GM21367 (cell line): ENCODE measurements around the gene GJA9.
"Not testable (repeated sequence)": the region's sequence is repeated elsewhere in the genome, so short reads cannot be mapped to it uniquely, and the experiment has no call there.

Source experiments
- ATAC-seq: cut with Tn5 transposase; IDR thresholded peaks from one replicate; pipeline ENCODE4 v1.9.1; 2021; ENCODE audit not compliant: unreplicated experiment

Gene GJA9

DNA sequence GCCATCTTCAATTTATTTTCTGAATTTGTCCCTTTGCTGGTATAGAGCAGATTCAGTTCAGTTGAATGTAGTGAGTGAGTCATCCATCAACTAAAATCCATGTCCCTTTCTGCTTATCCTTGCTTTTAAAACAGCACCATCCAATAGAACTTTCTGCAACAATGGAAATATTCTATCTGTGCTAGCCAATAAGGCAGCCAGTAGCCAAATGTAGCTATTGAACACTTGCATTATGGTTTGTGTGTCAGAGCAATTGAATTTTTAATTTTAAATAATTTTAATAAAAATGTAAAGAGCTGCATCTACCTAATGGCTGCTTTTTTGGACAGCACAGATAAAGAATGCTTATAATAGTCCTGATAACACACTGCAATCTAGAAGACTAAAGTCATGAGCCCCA, at the start of gene GJA9:
GJA9 (minus strand) TSS at position 101 of the 400 bp plus-strand sequence. CDS start 5,489 bp downstream, outside the sequence.
- ATAC-seq = no peak

DNA sequence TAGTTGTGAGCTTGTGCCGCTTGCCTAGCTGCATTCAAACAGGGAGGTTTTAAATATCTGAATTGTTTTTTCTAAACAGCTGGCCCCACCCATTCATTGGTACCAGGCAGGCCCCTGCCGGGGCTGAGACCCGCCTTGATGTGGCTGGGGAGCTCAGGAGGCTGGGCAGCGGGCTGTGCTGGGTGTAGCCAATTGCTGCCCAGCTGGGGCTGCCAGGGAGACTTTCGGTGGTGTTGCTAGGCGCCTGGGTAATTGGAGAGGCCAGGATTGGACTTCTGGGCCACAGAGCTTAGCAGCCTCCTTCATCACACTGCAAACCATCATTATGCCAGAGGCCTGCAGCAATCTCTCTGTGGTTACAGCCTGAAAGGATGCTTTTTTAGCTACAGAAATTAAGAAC, 48.1 kb upstream of the GJA9 start:
- no peak for ATAC-seq

DNA sequence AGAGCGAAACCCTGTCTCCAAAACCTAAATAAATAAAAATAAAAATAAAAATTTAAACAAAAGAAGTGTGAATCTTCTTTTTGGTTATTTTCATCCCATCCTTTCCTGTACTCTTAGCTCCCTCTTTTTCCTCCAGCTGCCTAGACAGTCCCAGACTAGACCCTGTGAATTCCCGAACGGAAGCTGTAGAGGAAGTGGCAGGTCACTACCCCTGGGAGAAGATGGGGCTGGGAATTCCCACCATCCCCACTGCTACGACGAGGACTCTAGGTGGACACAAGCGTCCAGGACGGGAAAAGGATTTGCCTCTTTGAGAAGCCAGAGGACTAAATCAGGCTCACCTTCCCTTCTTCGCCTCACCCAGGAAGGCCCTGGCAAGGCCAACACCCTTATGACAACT, 47.7 kb upstream of the GJA9 start:
- no peak for ATAC-seq

DNA sequence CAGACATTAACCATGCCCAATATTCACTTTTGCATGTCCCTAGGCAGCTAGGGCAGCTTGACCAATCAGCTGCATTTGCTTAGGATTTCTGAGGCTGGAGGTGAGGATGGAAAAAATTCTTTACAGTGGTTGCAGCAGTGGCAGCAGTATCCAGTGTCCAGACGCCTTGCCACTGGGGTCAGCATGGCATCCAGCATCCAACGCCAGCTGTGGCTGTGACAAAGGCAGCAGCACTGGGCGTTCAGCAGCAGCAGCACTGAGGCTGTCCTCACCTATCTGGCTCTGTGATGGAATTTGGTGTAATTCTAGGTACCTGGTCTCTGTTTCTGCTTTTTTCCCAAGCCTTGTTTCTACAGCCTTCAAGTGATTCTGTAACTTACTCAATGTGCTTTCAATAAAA, 44.7 kb upstream of the GJA9 start:
- no peak for ATAC-seq

DNA sequence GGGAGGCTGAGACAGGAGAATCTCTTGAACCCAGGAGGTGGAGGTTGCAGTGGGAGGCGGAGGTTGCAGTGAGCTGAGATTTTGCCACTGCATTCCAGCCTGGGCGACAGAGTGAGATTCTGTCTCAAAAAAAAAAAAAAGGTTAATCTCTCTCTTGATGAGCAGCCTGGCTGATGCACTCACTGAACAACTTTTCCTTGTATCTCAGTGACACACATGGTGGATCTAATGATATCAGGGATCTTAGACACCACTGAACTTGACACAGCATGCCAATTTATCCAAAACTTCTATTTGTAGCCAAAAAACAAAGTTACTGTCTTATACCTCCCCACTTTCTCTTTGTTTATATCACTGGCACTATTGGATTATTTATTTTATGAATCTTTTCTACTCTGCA, 44.0 kb upstream of the GJA9 start:
- no peak for ATAC-seq

DNA sequence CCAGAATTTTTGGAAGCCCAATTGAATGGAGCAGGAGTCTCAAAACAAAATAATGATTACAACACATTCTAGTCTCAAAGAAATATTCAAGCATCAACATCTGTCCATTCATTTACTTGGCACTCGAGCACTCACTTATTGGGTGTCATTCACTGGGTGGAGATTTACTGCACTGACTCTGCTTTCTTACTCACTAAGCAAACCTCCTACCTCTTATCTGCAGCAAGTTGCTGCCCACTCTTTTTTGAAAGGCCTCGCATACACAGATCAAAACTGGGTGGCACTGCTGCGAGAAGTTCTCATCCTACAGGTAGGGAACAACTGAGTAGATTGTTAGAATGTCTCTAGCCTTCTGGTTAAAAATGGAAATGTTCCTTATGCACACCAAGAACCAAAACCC, 42.2 kb upstream of the GJA9 start:
- no peak for ATAC-seq

DNA sequence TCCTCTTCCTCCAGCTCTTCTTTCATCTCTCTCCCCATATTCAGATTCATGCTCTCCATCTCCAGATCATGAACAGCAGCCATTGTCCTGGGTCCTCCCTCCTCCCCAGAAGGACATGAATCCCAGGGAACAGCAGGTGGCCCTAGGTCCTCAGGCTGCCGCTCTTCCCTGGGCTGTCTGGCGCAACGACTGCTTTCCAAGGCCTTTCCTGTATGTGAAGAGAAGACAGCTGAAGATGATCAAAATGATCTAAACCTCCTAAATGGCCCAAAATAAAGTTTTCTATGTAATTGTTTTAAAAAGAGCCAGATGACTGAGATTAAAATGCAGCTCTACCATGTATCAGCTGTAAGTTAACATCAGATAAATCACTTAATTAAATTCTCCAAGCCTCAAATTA, 37.7 kb upstream of the GJA9 start:
- ATAC-seq = no peak

DNA sequence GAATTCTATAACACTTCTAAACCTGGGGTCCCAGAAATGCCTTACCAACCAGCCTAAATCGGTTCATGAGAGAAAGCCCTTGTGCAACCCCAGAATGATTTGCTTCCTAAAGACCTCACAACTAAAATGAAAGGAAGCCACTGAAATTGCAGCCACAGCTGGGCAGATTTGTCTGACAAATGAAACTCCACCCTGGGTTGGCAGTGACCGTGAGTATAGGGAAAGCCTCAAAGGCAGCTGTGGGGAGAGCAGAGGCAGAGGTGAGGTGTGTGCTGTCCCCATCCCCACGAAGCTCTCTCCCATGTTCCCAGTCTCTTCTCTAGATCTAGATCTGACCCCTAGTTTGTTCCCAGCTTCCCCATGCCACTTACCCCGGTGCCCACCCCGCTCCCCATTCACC, 37.2 kb upstream of the GJA9 start:
- ATAC-seq = no peak

DNA sequence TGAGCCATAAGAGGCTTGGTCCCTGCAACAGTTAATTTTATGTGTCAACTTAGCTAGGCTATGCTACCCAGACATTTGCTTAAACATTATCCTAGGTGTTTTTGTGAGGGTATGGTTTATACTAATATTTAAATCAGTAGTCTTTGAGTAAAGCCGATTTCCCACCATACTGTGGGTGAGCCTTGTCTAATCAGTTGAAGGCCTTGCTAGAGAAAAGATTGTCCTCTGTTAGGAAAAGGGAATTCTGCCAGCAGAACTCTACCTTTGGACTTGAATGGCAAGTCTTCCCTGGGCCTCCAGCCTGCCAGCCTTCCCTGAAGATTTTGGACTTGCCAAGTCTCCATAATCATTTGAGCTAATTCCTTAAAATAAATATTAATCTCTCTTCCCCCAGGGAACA, 36.4 kb upstream of the GJA9 start:
- no peak for ATAC-seq

DNA sequence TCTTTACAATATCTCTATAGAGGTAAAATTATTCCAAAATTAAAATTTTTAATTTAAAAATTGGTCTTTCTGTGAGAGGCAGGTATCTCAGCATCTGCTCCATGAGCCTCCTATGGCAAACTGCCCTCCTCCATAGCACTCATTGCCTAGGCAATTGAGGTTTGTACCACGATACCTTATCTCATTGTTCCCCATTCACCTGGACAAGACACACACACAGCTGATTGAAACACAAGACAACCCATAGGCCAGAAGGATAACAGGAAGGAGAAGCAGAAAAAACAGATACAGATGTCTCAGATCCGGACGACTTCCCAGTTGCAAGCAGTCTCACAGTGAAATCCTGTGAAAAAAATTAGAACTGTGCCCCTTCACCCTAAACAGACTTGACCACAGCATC, 36.0 kb upstream of the GJA9 start:
- ATAC-seq = no peak

DNA sequence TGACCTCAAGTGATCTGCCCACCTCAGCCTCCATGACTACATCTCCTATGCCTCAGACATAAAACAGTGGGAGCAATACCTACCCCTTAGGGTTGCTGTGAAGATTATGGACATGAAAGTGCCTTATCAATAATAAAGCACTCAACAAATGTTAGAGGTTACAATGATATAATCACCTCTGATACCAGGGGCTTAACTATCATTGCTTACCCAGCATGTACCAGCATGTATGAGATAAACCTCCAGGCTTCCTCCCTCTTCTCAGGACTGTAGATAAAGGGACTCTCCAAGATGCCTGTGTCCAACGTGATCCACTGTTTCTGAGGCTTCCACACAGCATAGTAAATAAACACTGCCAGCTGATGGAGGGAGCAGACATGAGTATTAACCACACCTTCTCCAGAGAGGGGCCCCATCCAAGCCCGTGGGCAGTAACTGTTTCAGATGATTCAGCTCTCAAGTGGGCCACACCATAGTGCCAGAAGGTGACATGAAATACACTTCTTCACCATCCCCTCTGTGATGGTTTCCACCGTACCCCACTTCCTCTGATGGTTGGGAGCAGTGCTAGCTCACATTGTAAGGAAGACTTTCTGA, 34.1 kb upstream of the GJA9 start:
- ATAC-seq = no peak

DNA sequence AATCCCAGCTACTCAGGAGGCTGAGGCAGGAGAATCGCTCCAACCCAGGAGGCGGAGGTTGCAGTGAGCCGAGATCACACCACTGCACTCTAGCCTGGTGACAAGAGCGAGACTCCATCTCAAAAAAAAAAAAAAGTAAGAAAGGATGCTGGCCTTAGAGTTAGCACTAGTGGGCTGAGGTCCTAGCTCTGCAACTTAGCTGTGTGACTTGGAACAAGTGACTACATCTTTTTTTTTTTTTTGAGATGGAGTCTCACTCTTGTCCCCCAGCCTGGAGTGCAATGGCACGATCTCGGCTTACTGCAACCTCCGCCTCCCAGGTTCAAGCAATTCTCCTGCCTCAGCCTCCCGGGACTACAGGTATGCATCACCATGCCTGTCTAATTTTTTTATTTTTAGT, 33.5 kb upstream of the GJA9 start:
- ATAC-seq = not testable (repeated sequence)

DNA sequence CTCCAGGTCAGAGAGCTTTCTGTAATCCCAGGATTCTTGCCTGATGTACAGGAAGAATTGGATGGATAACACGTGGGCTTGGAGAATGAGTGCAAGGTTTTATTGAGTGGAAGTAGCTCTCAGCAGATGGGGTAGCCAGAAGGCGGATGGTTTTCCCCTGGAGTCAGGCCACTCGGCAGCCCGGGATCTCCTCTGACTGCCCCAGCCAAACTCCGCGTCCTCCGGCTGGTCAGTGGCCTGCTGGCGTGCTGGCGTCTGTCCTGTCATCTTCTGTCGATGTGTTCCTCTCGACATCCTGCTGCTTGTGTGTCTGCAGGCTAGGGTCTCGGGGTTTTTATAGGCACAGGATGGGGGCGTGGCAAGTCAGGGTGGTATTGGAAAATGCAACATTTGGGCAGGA, 27.4 kb upstream of the GJA9 start:
- ATAC-seq = no peak

DNA sequence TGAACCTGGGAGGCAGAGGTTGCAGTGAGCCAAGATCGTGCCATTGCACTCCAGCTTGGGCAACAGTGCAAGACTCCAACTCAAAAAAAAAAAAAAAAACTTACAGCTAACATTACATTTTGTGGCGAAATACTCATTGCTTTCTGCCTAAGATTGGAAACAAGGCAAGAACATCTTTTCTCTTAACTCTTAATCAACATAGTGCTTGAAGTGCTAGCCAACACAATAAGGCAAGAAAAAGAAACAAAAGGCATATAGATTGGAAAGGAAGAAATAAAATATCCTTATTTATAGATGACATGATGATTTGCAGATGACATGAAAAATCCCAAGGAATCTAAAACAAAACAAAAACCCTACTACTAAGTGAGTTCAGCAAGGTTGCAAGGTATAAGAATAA, 24.6 kb upstream of the GJA9 start:
- no peak for ATAC-seq

DNA sequence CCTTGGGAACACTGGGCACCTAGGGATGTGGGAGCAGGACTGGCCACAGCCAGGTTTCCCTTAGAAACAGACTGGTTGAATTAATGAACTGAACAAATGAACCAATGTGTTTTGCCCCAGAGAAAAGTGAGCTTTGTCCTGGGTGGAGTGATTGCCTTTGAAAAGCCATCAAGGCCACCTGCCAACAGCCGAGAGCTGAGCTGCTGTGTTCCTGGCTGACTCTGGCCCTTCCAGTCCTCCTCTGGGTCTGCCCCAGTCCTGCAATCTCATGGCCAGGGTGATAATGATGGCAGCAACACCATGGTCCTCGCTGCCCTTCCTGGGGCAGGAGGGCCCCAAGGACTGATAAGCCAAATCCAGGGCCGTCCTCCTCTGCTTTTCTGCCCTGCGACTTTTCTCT, 18.2 kb upstream of the GJA9 start:
- ATAC-seq = no peak

DNA sequence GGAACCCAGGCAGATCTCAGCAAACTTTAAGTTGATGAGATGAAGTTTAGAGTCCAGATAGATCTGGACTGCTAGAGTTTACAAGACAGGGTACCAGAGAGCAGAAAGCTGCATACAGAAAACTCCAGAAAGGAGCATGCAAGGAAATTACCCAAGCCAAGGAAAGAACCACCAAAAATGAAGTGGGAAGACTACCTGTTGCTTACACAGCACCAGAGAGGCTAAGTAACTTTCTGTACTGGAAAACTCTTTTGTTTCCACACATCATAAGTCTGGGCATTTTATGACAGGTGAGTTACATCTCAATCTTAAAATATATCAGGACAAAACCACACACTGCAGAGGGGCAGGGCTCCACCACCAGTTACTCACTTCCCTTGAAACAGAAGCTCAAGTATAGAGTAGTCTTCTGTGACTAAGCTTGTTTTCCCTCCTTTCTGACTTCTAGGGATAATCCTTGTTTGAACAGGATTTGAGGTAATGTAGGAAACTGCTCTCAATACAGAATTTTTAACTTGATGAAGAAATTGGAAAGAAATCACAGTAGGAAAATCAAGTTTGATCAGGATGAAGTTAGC, 17.4 kb upstream of the GJA9 start:
- no peak for ATAC-seq

DNA sequence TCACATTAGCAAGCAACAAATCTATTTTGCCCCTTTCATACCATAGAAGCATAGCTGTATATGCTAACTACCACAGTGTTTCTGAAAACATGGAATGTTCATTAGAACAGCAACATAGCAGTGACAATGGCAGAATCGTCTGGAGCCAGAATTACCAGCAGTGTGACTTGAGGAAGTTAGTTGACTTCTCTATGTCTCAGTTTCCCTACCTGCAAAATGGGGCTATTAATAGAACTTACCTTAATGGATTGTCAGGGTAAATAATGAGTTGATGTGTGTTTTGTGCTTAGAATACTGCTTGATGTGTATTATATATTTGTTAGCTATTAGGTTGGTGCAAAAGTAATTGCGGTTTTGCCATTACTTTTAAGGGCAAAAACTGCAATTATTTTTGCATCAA, 14.8 kb upstream of the GJA9 start:
- no peak for ATAC-seq

DNA sequence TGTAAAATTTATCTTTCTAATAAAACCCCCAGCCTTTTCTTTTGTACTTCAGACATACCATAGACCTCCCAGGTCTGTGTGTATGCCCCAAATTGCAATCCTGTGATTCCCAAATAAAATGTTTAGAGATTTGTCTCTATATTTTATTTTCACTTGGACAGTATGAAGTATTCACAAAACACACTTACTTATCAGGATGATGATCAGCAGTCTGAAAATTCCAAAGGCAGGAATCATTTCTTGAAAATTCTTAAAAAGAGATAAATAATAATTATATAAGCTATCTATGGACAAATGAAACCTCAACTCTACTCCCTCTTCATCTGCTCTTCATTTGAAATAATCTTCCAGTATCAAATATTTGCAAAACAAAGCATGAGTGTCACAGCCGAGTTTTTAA, 11.6 kb upstream of the GJA9 start:
- ATAC-seq = no peak

DNA sequence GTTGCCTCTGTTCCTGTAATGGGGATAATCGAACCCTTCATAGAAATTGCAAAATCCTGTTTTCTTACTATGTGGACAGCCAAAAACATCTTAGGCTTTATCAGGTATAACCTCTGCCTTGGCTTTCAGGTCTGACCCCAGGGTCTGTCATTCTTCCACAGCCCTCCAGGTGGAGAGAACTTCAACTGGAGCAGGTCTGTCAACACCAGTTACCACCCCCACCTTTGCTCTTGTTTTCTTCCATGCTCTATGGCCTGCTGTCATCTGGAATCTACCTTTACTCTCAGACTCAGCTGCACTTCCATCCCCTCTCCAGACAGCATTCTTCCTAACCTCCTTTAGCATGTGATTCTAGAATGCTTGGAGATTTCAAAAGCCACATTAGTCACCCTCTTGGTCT, 10.4 kb upstream of the GJA9 start:
- ATAC-seq = no peak

DNA sequence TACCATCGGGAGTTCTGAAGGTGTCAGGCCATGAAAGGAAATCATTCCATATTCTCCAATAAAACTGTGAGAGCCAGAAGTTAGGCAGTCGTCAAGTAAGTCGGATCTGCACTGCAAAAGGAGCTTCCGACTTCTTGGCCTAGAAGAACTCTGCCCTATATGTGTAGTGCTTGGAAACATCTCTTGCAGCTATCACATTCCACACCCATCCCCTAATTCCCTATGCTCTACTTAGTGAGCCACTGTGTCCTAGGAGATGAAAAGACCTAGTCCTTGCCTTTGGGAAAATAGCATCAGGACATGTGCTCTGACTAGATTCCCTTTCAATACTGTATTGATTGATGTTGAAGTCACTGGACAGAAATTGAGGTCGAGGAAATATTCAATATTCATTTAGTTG, 8.2 kb upstream of the GJA9 start:
- ATAC-seq = no peak

DNA sequence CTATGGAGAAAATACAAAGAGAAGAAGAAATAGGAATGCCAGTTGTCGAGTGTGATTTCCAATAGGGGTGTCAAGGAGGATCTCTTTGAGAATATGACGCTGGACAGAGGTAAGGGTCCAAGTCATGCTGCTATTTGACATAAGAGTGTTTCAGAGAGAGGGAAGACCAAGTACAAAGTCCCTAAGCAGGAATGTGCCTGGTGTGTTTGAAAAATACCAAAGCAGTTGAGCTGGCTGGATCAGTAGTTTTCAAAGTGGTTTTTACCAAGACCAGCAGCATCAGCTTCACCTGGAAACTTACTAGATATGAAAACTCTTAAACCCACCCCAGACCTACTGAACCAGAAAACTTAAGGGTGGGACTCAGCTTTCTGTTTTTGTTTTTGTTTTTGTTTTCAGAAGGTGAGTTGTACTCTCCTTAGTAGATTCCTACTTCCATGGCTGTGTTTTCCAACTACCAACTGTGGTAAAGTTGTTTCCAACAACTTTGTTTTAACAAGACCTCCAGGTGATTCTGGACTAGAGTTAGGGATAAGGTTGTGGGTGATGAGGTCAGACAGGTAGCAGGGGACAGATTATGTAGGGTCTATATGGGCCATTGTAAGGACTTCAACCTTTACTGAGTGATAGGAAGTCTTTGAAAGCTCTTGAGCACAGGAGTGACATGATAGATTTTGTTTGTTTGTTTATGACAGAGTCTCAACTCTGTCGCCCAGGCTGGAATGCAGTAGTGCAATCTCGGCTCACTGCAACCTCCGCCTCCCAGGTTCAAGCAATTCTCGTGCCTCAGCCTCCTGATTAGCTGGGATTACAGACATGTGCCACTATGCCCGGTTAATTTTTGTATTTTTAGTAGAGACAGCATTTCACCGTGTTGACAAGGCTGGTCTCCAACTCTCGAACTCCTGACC, 7.3 kb upstream of the GJA9 start:
- no peak for ATAC-seq

DNA sequence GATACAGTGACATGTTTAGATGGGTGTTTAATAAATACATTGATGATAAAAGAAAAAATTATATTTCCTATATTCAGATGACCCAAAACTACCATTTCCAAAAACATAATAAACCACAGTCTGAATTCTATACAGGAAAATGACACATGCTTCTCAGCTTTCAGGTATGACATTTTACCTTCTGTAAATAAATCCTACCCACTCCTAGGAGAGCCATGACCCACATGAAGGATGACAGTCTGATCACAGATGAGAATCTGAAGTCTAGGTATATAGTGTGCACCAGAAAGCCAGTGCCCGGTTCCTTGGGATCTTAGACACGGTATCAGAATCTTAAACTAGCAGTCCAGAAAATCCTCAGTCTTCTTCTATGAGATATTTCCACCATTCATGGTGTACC, 3.7 kb upstream of the GJA9 start:
- no peak for ATAC-seq
